Neural progenitor cell (in vitro differentiated cells): ENCODE measurements around the gene RHBDL3.

Experiments
- EZH2 ChIP-seq: fragments of 200-600 bp; sonication (generic); IDR thresholded peaks from 2 replicates; pipeline ENCODE4 v1.6.1; 2017; ENCODE audit warnings: antibody characterized with exemption, mild to moderate bottlenecking, moderate library complexity
- TF ChIP-seq, protein P1 (sequence below): fragments of 200-600 bp; sonication (generic); IDR thresholded peaks from 2 replicates; pipeline ENCODE4 v1.5.1; 2017; ENCODE audit warnings: antibody characterized with exemption, mild to moderate bottlenecking

DNA sequence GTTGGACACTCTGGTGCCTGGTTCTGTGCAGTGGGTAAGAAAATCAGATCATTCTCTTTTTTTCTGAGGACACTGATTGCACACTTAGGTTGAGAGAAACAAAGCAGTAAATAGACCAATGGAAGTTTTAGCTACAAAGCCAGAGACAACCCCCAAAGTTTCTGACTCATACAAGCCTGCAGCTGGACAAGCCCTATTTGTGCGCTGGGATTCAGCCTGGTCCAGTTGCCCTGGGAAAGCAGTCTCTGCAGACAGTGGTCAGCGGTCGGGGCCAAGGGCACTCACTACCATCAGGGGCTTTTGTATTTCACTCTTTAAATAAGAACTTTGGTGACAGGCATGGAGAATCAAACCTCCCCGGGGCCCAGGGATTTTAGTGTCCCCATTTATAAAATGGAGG is 6.0 kb upstream of the RHBDL3 start:
- no peak for TF ChIP-seq EZH2
- TF ChIP-seq, protein P1, sequence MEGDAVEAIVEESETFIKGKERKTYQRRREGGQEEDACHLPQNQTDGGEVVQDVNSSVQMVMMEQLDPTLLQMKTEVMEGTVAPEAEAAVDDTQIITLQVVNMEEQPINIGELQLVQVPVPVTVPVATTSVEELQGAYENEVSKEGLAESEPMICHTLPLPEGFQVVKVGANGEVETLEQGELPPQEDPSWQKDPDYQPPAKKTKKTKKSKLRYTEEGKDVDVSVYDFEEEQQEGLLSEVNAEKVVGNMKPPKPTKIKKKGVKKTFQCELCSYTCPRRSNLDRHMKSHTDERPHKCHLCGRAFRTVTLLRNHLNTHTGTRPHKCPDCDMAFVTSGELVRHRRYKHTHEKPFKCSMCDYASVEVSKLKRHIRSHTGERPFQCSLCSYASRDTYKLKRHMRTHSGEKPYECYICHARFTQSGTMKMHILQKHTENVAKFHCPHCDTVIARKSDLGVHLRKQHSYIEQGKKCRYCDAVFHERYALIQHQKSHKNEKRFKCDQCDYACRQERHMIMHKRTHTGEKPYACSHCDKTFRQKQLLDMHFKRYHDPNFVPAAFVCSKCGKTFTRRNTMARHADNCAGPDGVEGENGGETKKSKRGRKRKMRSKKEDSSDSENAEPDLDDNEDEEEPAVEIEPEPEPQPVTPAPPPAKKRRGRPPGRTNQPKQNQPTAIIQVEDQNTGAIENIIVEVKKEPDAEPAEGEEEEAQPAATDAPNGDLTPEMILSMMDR: no peak
